DND-41 (cell line): Measurements from ENCODE around the gene TRA2B.

Experiments used
- ATAC-seq: fragments of 200-7000 bp; cut with Tn5 transposase; 3 replicates; pipeline ENCODE4 v1.9.1; 2021; ENCODE audit warnings: low read depth; ENCODE audit not compliant: insufficient read depth
- DNase-seq: peaks from one replicate; pipeline ENCODE4 v3.0.0-alpha.2; 2020
- H2AFZ ChIP-seq: 2 replicates; pipeline ENCODE4 v1.6.0; 2012; ENCODE audit warnings: low read depth, low read length
- H3K27ac ChIP-seq: 2 replicates; pipeline ENCODE4 v1.5.1; 2012; ENCODE audit warnings: low read length, inconsistent platforms
- H3K27me3 ChIP-seq: fragments of 200-600 bp; sonication (generic); 2 replicates; pipeline ENCODE4 v1.6.0; 2012; ENCODE audit warnings: low read length, mild to moderate bottlenecking, inconsistent platforms; ENCODE audit not compliant: insufficient read depth, poor library complexity
- H3K36me3 ChIP-seq: 2 replicates; pipeline ENCODE4 v1.5.1; 2012; ENCODE audit warnings: low read length, inconsistent platforms; ENCODE audit not compliant: insufficient read depth
- H3K4me1 ChIP-seq: 2 replicates; pipeline ENCODE4 v1.5.1; 2012; ENCODE audit warnings: mild to moderate bottlenecking, low read length; ENCODE audit not compliant: insufficient read depth
- H3K4me2 ChIP-seq: 2 replicates; pipeline ENCODE4 v1.6.0; 2012; ENCODE audit warnings: mild to moderate bottlenecking, moderate library complexity, low read length, inconsistent platforms; ENCODE audit not compliant: insufficient read depth
- H3K4me3 ChIP-seq, 2 experiments: fragments of 200-600 bp in 1 of 2; shearing (Covaris generic) in 1 of 2; 2 replicates each; pipeline ENCODE4 v1.5.1; 2012 to 2016; ENCODE audit warnings: inconsistent platforms in 2 of 2, low read length in 2 of 2, mild to moderate bottlenecking in 2 of 2, low read depth in 1 of 2, moderate library complexity in 1 of 2
- H3K79me2 ChIP-seq: 2 replicates; pipeline ENCODE4 v1.6.0; 2012; ENCODE audit warnings: low read length, inconsistent platforms; ENCODE audit not compliant: insufficient read depth
- H3K9ac ChIP-seq: 2 replicates; pipeline ENCODE4 v1.6.0; 2012; ENCODE audit warnings: low read depth, mild to moderate bottlenecking, inconsistent platforms, low read length, moderate library complexity
- H3K9me3 ChIP-seq: 2 replicates; pipeline ENCODE4 v1.5.1; 2012; ENCODE audit warnings: low read length, moderate library complexity, mild to moderate bottlenecking, inconsistent platforms; ENCODE audit not compliant: insufficient read depth, severe bottlenecking
- H4K20me1 ChIP-seq: 2 replicates; pipeline ENCODE4 v1.6.0; 2012; ENCODE audit warnings: low read length; ENCODE audit not compliant: insufficient read depth
- EZH2 ChIP-seq: IDR thresholded peaks from 3 replicates; pipeline ENCODE4 v1.6.1; 2012; ENCODE audit warnings: borderline replicate concordance, low read depth, mild to moderate bottlenecking, moderate library complexity, low read length, inconsistent platforms; ENCODE audit not compliant: severe bottlenecking
- TF ChIP-seq, protein P1 (sequence below): IDR thresholded peaks from 2 replicates; pipeline ENCODE4 v1.5.1; 2012; ENCODE audit warnings: borderline replicate concordance, low read length, moderate library complexity, mild to moderate bottlenecking; ENCODE audit not compliant: poor library complexity, severe bottlenecking; ENCODE audit errors: extremely low read depth

The TRA2B gene

GRCh38 chr3:185942396-185942795 is 4.6 kb upstream of the TRA2B start:
- H2AFZ ChIP-seq, result peak overlapping the region; percentile 73
- H3K27ac ChIP-seq, result no peak overlapping the region
- H3K36me3 ChIP-seq, result no peaks in the 10 kb centered on the region; the same call in 1 of the 2 replicates
- H3K27me3 ChIP-seq, result peaks cover 4% of the 10 kb centered on the region
- TF ChIP-seq EZH2, result no peak
- TF ChIP-seq, protein P1, sequence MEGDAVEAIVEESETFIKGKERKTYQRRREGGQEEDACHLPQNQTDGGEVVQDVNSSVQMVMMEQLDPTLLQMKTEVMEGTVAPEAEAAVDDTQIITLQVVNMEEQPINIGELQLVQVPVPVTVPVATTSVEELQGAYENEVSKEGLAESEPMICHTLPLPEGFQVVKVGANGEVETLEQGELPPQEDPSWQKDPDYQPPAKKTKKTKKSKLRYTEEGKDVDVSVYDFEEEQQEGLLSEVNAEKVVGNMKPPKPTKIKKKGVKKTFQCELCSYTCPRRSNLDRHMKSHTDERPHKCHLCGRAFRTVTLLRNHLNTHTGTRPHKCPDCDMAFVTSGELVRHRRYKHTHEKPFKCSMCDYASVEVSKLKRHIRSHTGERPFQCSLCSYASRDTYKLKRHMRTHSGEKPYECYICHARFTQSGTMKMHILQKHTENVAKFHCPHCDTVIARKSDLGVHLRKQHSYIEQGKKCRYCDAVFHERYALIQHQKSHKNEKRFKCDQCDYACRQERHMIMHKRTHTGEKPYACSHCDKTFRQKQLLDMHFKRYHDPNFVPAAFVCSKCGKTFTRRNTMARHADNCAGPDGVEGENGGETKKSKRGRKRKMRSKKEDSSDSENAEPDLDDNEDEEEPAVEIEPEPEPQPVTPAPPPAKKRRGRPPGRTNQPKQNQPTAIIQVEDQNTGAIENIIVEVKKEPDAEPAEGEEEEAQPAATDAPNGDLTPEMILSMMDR, result no peak
- peaks cover 25% of the 10 kb centered on the region for H3K4me1 ChIP-seq
- no peak overlapping the region for H3K4me2 ChIP-seq
- peaks cover 2% of the 10 kb centered on the region; the same call in 1 of the 2 replicates for H4K20me1 ChIP-seq
- peak overlapping the region; percentile 38; the same call in 1 of the 2 replicates for H3K9ac ChIP-seq
- DNase-seq (no peak), ATAC-seq (no peak)
- H3K4me3 ChIP-seq, result no peak overlapping the region
- H3K79me2 ChIP-seq, result peaks cover 15% of the 10 kb centered on the region
- H3K9me3 ChIP-seq, result no peaks in the 10 kb centered on the region

- Histone ChIP-seq H3K9me3 (no peaks in the 10 kb centered on the region), H3K79me2 (peaks cover 30% of the 10 kb centered on the region), H3K27ac (no peak overlapping the region), H4K20me1 (peaks cover 15% of the 10 kb centered on the region), H3K9ac (no peak overlapping the region), H3K36me3 (peaks cover 12% of the 10 kb centered on the region), H3K4me2 (no peak overlapping the region), H3K4me1 (peaks cover 25% of the 10 kb centered on the region), H3K27me3 (no peaks in the 10 kb centered on the region), H2AFZ (no peak overlapping the region), H3K4me3 (no peak overlapping the region)
- DNase-seq (no peak), ATAC-seq (no peak)
- TF ChIP-seq, protein P1, result no peak
- no peak for TF ChIP-seq EZH2
Observed at GRCh38 chr3:185940951-185941350, 3.1 kb upstream of the TRA2B start.

DNA sequence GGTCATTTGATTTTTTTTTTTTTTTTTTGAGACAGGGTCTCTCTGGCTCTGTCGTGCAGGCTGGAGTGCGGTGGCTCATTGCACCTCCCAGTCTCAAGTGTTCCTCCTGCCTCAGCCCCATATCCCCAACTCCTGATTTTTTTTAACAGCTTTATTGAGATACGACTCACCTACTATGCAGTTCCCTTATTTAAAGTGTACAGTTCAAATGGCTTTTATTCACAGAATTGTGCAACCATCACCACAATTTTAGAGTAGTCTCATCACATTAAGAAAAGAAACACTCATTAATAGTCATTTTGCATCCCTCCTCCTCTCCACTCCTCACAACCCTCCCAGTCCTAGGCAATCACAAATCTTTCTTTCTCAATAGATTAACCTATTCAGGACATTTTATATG is 1.9 kb upstream of the TRA2B start:
- TF ChIP-seq EZH2, result no peak
- TF ChIP-seq, protein P1, result no peak
- Histone ChIP-seq H3K79me2 (peaks cover 42% of the 10 kb centered on the region), H3K27me3 (no peaks in the 10 kb centered on the region), H3K27ac (no peak overlapping the region), H3K9me3 (no peaks in the 10 kb centered on the region), H3K4me2 (no peak overlapping the region), H2AFZ (no peak overlapping the region), H3K36me3 (peaks cover 25% of the 10 kb centered on the region), H4K20me1 (peaks cover 27% of the 10 kb centered on the region), H3K4me1 (peaks cover 35% of the 10 kb centered on the region), H3K9ac (no peak overlapping the region), H3K4me3 (no peak overlapping the region)
- DNase-seq, result no peak
- ATAC-seq, result no peak
